ENCODE data around the gene ZNF428.
"Not testable (repeated sequence)": the region's sequence is repeated elsewhere in the genome, so short reads cannot be mapped to it uniquely, and the experiment has no call there.

Gene ZNF428

DNA sequence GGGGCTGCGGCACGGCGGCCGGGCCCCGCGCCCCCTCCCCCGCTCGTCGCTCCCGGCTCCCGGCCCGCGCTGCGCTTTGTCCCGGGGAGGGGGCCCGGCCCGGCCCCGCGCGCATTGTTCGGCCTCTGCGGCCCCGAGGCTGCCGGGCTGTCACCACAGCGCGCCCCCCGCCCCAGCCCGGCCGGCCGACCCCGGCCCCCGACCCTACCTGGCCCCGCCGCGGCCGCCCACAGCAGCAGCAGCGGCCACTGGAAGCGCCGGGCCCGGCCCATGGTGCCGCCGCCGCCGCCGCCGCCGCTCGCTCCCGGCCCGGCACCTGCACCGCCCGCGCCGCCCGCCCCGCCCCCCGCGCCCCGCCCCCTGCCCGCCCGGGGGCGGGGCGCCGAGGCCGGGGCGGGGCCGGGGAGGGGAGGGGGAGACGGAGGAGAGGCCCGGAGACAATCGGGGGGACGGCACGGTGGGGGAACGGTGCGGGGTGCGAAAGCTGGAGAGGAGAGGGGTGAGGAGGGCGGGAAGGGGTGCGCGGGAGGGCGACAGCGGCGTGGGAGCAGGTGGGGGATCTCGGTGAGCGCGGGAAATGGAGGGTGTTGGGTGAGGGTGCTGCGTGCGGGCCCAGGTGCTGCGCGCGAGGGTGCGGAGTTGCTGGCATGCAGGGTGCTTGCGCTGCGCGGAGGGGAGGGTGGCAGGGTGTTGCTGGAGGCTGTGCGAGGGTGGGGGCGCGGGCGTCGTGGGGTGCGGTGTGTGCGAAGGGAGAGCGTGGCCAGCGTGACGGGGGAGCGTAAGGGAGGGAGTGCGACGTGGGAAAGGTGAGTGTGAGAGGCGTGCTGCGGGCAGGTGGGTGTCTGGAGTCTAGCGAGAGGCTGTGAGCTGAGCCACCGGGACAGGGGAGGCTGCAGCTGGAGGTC is 20.3 kb upstream of the ZNF428 start, which contains the start of gene CADM4:
Gene CADM4 (minus strand): TSS at position 332 of the 905 bp plus-strand sequence. CDS start 60 bp downstream, at position 272.
- peak; percentile 22 to 66 (median 34) for DNase-seq

DNA sequence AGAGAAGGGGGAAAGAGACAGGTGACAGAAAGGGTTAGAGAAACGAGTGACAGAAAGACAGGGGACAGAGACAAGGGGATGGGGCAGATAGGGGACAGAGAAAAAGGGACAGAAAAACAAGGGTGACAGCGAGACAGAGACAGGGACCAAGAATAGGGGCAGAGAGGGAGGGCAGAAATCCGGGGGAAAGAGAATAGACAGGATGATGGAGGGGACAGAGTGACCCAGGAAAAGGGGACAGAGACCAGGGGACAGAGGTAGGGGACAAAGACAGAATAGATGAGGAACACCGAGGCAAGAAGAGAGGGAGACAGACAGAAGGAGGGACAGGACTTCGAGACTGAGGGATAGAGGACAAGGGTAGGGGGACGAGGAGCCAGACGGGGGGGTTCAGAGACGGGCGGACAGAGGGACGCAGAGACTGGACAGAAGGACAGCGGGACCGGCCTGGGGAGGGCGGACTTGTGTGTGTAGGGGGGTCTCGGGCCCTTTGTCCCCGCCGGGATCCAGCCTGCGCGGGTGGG is 19.6 kb upstream of the ZNF428 start:
- DNase-seq = no peak

DNA sequence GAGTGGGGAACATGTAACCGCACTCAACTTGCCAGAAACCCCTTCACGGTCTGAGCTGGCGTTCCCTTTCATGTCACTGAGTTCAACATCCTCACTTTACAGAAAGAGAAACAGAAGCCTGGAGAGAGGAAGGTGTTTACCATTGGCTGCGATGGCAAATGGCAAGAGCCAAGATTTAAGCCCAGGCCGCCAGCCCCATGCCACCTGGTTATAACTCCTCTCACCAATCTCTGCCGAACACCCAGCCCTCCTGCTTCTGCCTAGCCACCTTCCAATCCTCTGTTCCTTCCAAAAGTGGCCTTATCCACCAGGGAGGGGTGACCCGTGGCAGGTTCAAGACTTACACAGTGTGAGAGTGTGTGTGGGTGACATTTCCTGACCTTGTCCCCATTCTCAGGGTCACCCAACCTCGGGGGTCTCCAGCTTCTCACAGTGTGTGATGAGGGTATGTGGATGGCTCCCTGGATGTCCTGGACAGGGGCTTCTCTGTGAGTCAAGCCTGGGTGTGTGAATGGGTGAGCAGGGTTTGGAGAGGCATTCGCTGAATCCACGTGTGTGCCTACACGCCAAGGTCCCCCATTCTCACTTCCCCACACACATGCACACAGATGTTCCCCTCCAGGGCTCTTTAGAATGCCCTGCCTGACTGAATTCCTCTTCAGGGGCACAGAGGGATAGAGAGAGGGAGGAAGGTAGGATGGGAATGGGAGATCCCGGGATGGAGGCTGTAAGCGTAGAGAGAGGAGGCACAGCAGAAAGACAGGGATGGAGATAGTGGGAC is 19.0 kb upstream of the ZNF428 start:
- no peak for DNase-seq

DNA sequence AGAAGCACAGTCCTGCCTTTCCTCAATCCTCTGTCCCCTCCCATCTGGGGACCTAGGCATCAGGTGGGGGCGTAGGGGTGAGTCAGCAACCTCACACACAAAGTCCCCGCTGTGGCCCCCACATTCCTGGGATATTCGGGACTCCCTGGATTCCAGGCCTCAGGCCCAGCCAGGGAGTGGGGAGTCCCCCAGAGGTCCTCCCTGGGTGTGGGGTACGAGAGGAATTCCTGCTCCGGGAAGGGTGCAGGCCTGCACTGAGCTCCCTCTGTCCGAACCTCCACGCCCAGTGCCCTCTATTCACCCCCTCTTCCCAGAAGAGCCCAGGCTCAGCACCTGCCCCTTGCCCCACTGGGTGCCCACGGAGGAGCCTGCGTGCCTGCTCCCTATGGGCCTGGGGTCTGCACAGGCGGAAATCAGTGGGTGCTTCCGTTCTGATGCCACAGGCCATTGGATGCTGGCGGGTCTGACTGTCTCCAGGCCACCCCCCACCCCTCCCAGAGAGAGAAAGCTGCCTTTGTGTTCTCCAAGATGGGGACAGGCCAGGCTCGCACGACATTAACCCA is 16.8 kb upstream of the ZNF428 start:
- no peak for DNase-seq

DNA sequence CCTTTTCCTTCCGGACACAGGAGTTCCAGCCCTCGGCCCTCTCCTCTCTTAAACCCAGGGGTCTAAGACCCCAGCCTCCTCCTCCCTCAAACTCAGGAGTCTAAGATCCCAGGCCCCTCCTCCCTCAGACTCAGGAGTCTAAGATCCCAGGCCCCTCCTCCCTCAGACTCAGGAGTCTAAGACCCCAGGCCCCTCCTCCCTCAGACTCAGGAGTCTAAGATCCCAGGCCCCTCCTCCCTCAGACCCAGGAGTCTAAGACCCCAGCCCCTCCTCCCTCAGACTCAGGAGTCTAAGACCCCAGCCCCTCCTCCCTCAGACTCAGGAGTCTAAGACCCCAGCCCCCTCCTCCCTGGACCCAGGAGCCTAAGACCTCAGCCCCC is 16.1 kb upstream of the ZNF428 start:
- not testable (repeated sequence) for DNase-seq

DNA sequence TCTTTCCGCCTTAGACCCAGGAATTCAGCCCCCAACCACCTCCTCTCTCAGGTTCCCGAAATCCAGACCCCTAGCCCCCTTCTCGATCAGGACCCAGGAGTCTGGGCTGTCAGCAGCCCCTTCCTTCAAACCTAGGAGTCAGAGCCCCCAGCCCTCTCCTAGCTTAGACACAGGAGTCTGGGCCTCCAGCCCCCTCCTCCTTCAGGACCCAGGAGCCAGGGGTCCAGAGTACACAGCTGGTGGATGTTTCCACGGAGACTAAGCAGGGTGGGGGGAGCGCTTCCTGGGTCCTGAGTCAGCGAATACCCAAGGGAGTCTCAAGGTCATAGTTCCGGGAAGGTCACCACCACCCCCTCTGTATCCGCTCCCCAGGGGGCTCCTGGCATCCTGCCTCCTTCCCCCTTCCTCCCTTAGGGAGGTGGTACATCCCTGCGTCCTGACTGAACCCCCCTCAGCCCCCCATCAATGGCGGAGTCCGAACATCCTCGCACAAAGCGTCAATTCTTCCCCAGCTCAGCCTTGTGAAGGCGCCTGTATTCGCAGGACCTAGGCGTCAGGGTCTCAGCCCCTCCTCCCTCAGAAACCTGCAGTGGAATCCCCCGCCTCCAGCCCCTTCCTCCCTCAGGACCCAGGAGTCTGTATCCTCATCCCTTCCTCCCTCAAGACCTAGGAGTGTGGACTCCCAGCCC is 15.6 kb upstream of the ZNF428 start:
- DNase-seq = no peak

DNA sequence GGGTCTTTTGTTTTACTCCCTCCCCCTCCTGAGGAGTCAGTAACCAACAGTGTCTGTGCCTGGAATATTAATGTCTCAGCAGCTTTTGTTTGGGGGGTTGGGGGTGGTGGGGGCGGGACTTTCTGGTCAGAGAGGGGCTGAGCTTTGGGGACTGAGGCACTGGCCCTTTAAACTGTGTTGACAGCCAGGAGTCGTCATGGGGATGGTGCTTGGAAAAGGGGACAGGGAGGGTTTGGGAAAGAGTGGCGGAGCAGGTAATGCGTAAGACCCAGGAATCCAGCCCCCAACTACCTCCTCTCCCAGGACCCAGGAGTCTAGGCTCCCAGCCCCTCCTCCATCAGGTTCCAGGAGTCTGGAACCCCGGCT is 15.1 kb upstream of the ZNF428 start:
- DNase-seq = no peak

DNA sequence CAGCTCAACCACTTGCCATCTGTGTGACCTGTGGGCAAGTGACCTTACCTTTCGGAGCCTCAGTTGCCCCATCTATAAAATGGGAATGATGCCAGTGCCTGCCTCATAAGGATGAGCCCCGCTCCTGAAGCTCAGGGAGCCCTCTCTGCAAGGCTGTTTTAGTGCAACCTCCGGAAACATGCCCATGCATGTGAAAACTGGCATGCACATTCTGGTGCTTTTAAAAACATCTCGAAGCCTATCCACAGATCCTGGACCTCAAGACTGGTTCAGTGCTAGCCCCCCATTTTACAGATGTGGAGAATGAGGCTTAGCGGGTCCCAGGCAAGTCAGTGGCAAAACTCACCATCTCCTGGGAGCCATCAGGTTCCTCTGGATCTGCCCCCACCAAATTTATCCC is 14.6 kb upstream of the ZNF428 start:
- no peak for DNase-seq

DNA sequence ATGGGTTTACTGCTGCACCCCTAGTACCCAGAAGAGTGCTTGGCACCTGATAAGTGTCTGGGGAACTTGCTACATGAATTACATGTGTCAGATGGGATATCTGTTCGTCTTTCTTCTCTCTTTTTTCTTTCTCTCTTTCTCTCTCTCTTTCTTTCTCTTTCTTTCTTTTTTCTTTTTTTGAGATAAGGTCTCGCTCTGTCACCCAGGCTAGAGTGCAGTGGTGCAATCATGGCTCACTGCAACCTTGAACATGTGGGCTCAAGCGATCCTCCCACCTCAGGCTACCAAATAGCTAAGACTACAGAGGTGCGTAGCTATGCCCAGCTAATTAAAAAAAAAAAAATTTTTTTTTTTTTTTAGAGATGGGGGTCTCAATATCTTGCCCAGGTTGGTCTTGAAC is 14.1 kb upstream of the ZNF428 start:
- DNase-seq = no peak

DNA sequence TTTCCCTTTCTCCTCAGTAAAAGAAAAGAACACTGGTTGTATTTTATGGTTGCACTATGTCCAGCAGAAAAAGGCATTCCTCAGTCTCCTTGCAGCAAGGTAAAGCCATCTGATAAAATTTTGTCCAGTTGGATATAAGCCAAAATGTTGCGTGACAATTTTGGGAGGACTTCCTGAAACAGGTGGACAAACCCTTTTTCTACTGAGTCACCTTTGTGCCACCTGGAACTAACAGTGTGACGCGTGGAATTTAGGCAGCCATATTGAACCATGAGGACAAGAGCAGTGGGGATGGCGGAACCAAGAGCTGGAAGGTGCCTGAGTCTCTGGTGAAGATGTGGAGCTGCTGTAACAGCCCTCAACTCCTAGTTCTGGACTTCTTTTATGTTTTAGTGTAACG is 12.1 kb upstream of the ZNF428 start:
- DNase-seq = no peak

DNA sequence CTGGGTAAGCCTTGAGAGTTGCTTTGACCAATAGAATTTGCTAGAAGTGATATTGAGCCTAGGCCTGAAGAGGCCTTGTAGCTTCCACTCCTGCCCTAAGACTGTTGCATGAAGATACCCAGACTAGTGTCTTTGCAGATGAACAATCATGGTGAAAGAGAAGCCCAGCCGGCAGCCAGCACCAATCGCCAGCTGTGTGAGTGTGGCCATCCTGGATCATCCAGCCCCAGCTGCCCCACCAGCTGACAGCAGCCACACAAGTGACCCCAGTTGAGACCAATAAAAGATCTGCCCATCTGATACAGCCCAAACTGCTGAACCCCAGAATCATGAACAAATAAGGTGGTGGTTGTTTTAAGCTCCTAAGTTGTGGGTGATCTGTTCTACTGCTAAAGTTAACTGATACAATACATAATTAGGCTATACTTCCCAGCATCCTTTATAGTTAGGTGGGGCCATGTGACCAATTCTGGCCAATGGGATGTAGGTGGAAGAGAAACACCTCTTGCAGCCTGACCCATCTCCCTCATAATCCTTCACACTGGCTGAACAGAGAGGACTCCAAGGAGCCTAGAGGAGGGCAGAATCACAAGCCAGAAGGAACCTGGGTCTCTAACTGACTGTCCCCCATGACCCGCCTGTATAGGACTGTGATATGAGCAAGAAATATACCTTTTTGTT is 9.4 kb upstream of the ZNF428 start:
- no peak for DNase-seq

DNA sequence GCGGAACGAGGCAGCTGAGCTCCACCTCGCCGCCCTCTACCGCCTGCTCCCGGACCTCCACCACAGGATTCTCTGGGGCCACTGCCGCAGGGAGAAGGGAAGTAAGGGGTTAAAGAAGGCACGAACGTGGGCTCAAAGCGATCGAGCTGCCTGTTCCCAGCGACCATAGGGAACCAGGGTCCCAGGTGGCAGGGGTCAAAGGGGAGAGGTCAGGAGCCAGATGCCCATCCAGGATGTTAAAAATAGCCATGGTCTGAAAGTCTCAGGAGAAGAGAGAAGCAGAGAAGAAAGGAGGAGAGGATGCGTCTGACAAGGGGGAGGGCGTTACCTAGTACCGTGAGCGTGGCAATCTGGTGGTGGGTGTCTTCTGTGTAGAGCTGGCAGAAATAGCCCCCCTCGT is 7.4 kb upstream of the ZNF428 start:
- DNase-seq = no peak

DNA sequence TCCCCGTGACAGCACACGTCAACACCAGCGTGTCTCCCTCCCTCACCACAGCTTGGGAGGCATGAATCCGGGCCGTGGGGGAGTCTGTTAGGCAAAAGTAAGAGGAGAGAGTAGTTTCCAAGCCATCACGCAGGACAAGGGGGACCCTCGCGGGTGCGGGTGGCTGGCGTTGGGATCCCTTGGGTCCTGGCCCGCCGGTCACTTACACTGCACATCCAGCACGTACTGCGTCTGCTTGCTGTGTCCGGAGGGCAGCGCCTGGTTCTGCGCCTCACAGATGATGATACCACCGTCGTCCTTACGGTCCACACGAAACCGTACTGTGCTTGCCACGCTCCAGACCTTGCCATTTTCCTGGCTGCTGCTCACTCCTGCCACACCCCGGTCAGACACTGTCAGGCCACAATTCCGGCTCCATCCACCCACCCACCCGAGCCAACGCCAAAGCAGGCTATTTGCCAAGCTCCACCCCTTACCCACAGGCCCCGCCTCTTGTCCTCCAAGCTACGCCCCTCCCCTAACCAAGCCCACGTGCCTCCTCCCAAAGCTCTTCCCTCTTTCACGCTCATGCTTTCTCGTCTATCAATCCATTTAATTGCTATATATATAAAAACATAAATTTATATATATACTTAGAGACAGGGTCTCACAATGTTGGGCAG is 6.6 kb upstream of the ZNF428 start:
- no peak for DNase-seq

DNA sequence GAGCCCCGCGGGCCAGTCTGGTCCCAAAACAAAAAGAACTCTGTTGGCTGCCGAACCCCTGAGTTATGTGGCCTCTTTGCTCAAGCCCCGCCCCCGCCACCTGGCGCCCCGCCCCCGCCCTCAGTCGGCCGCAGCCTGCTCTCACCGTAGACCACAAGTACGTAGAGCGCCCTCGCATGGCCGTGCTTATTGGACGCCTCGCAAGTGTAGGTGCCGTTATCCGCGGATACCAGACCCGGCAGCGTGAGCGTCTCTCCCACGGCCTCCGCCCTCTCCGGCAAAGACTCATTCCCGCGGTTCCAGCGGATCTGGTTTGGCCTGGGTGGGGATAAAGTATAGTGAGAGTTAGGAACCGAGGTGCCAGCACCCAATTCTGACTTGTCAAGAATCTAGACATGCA is 5.5 kb upstream of the ZNF428 start:
- peak; percentile 68 to 90 (median 79) for DNase-seq

DNA sequence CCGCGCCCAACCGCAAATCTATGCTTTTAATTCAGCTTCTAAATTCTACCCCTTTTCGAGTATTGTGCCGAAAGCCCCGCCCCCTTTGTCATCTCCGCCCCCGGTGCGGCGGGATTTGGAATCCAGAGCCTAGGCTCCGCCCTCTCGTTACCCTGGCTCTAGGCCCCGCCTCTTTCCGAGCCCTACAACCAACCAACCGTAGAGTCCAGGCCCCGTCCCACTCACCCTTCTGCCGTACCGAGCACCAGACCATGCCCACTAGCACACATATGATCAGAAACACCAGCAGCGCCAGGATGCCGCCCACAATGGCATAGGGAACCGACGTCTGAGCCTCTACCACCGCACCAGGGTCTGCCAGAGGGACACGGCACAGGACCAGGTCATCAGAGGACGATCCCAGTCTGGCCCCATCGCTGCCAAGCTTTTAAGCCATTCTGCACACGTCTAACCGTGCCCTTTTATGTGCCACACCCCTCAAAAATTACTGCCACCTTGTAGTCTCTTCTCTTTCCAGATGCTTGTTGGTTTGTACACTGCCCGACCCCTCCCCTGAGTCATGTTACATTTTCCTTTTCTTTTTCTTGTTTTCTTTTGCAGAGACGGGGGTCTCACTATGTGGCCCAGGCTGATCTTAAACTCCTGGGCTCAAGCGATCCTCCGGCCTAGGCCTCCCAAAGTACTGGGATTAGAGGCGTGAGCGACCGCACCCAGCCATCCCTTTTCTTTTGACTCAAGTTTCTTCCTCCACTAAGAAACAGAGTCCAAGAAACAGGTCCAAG is 4.7 kb upstream of the ZNF428 start:
- DNase-seq = no peak

DNA sequence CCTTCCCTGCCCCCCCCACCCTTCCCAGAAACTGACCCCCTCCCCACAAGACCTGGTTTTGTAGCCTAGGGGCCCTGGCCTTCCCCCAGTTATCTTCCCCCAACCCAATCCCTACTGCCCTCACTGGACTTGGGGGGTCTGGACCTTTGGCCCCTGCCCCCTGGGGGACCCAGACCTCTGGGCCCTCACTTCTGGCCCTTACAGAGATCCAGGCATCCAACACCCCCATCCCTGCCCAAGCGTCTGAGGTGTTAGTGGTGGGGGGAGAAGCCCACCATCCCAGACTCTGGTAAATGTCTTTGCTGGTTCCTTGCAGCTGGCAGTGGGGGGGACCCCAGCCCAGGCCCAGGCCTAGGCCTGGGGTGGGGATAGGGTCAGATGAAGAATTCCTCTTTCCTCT is 3.5 kb upstream of the ZNF428 start:
- no peak for DNase-seq

DNA sequence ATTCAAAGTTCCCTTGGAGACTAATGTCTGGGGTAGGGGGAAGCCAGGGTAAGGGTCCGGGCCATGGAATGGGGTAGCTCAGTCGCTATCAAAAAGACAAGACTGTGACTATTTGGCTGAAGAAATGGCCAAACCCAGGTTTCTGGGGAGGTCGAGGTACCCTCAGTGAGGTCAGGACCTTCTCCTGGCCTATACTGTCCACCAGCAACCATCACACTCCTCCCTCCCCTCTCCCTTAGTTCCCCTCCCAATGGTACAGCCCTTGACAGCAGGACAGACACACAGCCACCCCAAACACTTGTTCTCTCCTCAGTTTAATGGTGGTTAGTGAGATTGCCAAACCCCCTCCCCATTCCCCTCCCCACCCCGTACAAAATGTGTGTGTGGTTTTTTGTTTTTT is 2.6 kb upstream of the ZNF428 start:
- DNase-seq = no peak

DNA sequence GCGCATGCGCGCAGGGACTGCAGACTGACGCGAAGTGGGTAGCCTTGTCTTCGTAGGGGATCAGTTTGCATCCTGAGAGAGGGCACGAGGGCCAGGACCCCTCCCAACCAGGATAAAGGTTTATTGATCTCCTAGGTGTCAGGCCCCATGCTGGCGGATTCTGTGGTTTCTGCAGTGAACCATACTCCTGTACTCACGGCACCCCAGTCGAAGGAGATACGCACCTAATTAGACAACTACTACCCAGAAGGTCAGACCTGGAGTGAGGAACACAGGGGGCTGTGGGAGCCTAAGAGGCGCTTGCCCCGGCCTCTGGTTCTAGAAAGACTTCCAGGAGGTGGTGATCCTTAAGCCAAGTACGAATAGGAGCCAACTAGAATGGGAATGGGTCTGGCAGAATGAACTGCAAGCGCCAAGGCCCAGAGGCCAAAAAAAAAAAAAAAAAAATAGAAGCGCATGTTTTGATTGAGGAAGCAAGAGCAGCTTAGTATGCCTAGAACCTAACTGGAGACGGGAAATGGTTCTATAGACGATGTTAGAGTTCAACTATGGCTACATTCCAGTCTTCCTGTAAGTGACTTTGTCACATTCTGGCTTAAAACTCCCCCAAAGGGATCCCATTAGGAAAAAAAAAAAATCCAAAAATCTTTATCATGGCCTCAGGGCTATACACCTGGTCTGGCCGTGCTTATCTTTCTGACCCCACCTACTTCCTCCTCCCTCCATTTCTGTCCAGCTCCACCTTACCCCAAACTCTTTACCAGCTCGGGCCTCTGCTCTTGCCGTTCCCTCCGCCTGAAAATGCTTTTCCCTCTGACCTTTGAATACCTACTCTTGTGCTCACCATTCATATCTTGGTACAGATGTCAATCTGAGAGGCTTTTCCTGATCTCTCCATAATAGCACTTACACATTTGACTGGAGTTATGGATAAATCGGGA is 902 bp upstream of the ZNF428 start:
- peak in 3 of 5 experiments; percentile 60 to 82 (median 76) for DNase-seq

DNA sequence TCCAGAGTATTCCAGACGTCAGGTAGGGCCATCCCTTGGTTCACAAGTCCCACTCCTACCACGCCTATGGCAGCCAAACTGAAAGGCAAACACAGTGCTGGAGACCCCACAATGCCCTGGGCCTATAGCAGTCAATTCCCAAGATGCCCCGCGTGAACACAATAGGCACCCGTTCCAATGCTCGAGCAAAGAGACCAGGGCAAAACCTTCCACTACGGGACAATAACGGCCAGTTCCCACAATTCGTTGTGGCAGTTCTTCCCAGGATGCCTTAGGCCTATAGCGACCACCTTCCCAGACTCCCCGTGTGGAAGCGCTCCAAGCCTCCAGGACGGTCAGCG is 538 bp downstream of the ZNF428 start:
- DNase-seq = peak in 1 of 5 experiments; percentile 82

DNA sequence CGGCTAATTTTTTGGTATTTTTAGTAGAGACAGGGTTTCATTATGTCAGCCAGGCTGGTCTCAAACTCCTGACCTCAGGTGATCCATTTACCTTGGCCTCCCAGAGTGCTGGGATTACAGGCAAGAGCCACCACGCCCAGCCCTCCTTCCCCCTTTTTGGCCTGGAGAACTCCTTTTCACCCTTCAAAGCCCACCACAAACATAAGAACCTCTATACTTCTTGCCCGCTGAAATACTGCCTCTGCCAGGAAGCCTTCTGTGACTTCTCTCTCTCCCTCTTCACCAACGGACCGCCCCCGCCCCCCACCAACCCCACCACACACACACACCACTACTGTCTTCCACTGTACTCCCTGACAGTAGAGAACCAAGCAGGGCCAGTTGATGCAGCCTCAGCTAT is 2.5 kb downstream of the ZNF428 start:
- DNase-seq = no peak

All from T-helper 2 cell (primary cell).